H9 (cell line): ENCODE results near the gene CDCA3. TPM values are rescaled to one million over a fixed set of nuclear protein-coding genes. Genes with fewer than 3 reads are reported as not detected.

Source experiments
- DNase-seq: peaks from one replicate; pipeline ENCODE4 v3.0.0-alpha.2; 2017
- H2AFZ ChIP-seq: one replicate; pipeline ENCODE4 v1.6.1; 2013; ENCODE audit warnings: mild to moderate bottlenecking, low read length, control low read depth, moderate library complexity
- H2AK5ac ChIP-seq: 2 replicates; pipeline ENCODE4 v1.6.1; 2013; ENCODE audit warnings: low read length, control low read depth, mixed read lengths; ENCODE audit not compliant: insufficient read length
- H2BK120ac ChIP-seq: one replicate; pipeline ENCODE4 v1.6.1; 2013; ENCODE audit warnings: low read depth, mild to moderate bottlenecking, low read length, control low read depth, inconsistent platforms; ENCODE audit not compliant: poor library complexity, severe bottlenecking
- H2BK12ac ChIP-seq: 2 replicates; pipeline ENCODE4 v1.6.1; 2013; ENCODE audit warnings: low read length, control low read depth, mixed read lengths, low read depth; ENCODE audit not compliant: insufficient read length
- H2BK15ac ChIP-seq: 2 replicates; pipeline ENCODE4 v1.6.1; 2013; ENCODE audit warnings: low read depth, low read length, control low read depth
- H2BK20ac ChIP-seq: one replicate; pipeline ENCODE4 v1.6.1; 2013; ENCODE audit warnings: low read depth, mild to moderate bottlenecking, low read length, control low read depth, inconsistent platforms; ENCODE audit not compliant: poor library complexity, severe bottlenecking
- H2BK5ac ChIP-seq: 2 replicates; pipeline ENCODE4 v1.6.1; 2013; ENCODE audit warnings: low read length, control low read depth, mixed read lengths; ENCODE audit not compliant: insufficient read length
- H3K14ac ChIP-seq: 2 replicates; pipeline ENCODE4 v1.6.1; 2013; ENCODE audit warnings: low read length, control low read depth; ENCODE audit not compliant: insufficient read depth
- H3K18ac ChIP-seq: 2 replicates; pipeline ENCODE4 v1.6.1; 2013; ENCODE audit warnings: low read depth, mild to moderate bottlenecking, mixed read lengths, low read length, control low read depth; ENCODE audit not compliant: insufficient read length
- H3K23ac ChIP-seq: 2 replicates; pipeline ENCODE4 v1.6.1; 2013; ENCODE audit warnings: low read length, control low read depth, mixed read lengths, low read depth; ENCODE audit not compliant: insufficient read length
- H3K23me2 ChIP-seq: 2 replicates; pipeline ENCODE4 v1.6.1; 2013; ENCODE audit warnings: low read depth, mild to moderate bottlenecking, mixed read lengths, low read length, control low read depth; ENCODE audit not compliant: insufficient read length, poor library complexity, severe bottlenecking
- H3K27ac ChIP-seq: 2 replicates; pipeline ENCODE4 v1.5.1; 2013; ENCODE audit warnings: low read length, control low read depth, mixed read lengths, low read depth; ENCODE audit not compliant: insufficient read length
- H3K27me3 ChIP-seq: 2 replicates; pipeline ENCODE4 v1.6.1; 2013; ENCODE audit warnings: low read length, control low read depth, inconsistent platforms; ENCODE audit not compliant: insufficient read depth
- H3K4ac ChIP-seq: 2 replicates; pipeline ENCODE4 v1.6.1; 2013; ENCODE audit warnings: low read depth, mild to moderate bottlenecking, control low read depth, inconsistent platforms, low read length, moderate library complexity
- H3K4me1 ChIP-seq: 2 replicates; pipeline ENCODE4 v1.6.1; 2013; ENCODE audit warnings: low read length, control low read depth, inconsistent platforms; ENCODE audit not compliant: insufficient read depth
- H3K4me2 ChIP-seq: 2 replicates; pipeline ENCODE4 v1.6.1; 2013; ENCODE audit warnings: low read length, control low read depth, mixed read lengths; ENCODE audit not compliant: insufficient read length, insufficient read depth
- H3K56ac ChIP-seq: 2 replicates; pipeline ENCODE4 v1.6.1; 2013; ENCODE audit warnings: low read depth, mild to moderate bottlenecking, mixed read lengths, low read length, control low read depth; ENCODE audit not compliant: insufficient read length
- H3K79me1 ChIP-seq: 2 replicates; pipeline ENCODE4 v1.6.1; 2013; ENCODE audit warnings: low read depth, mild to moderate bottlenecking, moderate library complexity, low read length, control low read depth, inconsistent platforms; ENCODE audit not compliant: insufficient read depth, poor library complexity, severe bottlenecking
- H3K79me2 ChIP-seq: 2 replicates; pipeline ENCODE4 v1.6.1; 2013; ENCODE audit warnings: low read length, control low read depth, inconsistent platforms; ENCODE audit not compliant: insufficient read depth
- H3K9ac ChIP-seq: 2 replicates; pipeline ENCODE4 v1.6.1; 2013; ENCODE audit warnings: low read length, control low read depth, mixed read lengths; ENCODE audit not compliant: insufficient read length; ENCODE audit errors: extremely low read depth
- H3K9me3 ChIP-seq: one replicate; pipeline ENCODE4 v1.6.1; 2013; ENCODE audit warnings: low read depth, low read length, inconsistent platforms; ENCODE audit not compliant: control insufficient read depth
- H3T11ph ChIP-seq: one replicate; pipeline ENCODE4 v1.6.1; 2013; ENCODE audit warnings: mild to moderate bottlenecking, low read length, control low read depth, inconsistent platforms
- H4K20me1 ChIP-seq: one replicate; pipeline ENCODE4 v1.6.1; 2013; ENCODE audit not compliant: control insufficient read depth, insufficient read length, insufficient read depth
- H4K5ac ChIP-seq: 2 replicates; pipeline ENCODE4 v1.6.1; 2013; ENCODE audit warnings: low read depth, mild to moderate bottlenecking, mixed read lengths, low read length, control low read depth; ENCODE audit not compliant: insufficient read length
- H4K8ac ChIP-seq: replicated peaks from 2 replicates; pipeline ENCODE4 v1.6.1; 2013; ENCODE audit warnings: low read length, control low read depth, mixed read lengths, low read depth; ENCODE audit not compliant: insufficient read length
- H4K91ac ChIP-seq: 2 replicates; pipeline ENCODE4 v1.6.1; 2013; ENCODE audit warnings: low read depth, mild to moderate bottlenecking, moderate library complexity, mixed read lengths, low read length, control low read depth; ENCODE audit not compliant: insufficient read length
- H3K27ac Mint-ChIP-seq, 3 experiments: 2 replicates in 2 of 3; 3 replicates in 1 of 3; pipeline ENCODE4 v1.8.0; 2020 to 2021; ENCODE audit warnings: mixed read lengths in 3 of 3, mild to moderate bottlenecking in 1 of 3, moderate library complexity in 1 of 3
- H3K27me3 Mint-ChIP-seq: 2 replicates; pipeline ENCODE4 v1.8.0; 2021; ENCODE audit warnings: low read depth, mild to moderate bottlenecking, moderate library complexity, mixed read lengths
- H3K36me3 Mint-ChIP-seq, 3 experiments: 2 replicates in 2 of 3; 3 replicates in 1 of 3; pipeline ENCODE4 v1.8.0; 2020 to 2021; ENCODE audit warnings: low read depth in 3 of 3, mixed read lengths in 3 of 3; ENCODE audit not compliant: insufficient read depth in 1 of 3
- H3K4me1 Mint-ChIP-seq, 2 experiments: 2 replicates each; pipeline ENCODE4 v1.8.0; 2020; ENCODE audit warnings: mixed read lengths in 2 of 2
- H3K4me3 Mint-ChIP-seq, 2 experiments: 2 replicates in 1 of 2; 3 replicates in 1 of 2; pipeline ENCODE4 v1.8.0; 2020 to 2021; ENCODE audit warnings: mild to moderate bottlenecking in 2 of 2, mixed read lengths in 2 of 2, moderate library complexity in 1 of 2
- H3K9me3 Mint-ChIP-seq, 2 experiments: 2 replicates in 1 of 2; 3 replicates in 1 of 2; pipeline ENCODE4 v1.8.0; 2020; ENCODE audit warnings: mild to moderate bottlenecking in 2 of 2, mixed read lengths in 2 of 2, moderate library complexity in 1 of 2
- WGBS: extraction: QIAGEN DNeasy Blood & Tissue Kit; methylation state at CpG from one replicate; pipeline ENCODE4 v1.1.7; 2013; ENCODE audit warnings: missing lambda C conversion rate, low lambda C conversion rate, mixed read lengths; ENCODE audit not compliant: insufficient read length; ENCODE audit errors: extremely low coverage; 5-methylcytosine and 5-hydroxymethylcytosine counted together
- total RNA-seq: library from RNA; stranded (reverse); gene quantifications from 2 replicates; pipeline ENCODE4 v1.2.1, GENCODE V29; 2021
- TF ChIP-seq, protein P1 (sequence below): fragments of 200-600 bp; sonication (generic); conservative IDR thresholded peaks from 3 replicates; pipeline ENCODE4 v1.8.0; 2021; ENCODE audit warnings: antibody characterized with exemption, mild to moderate bottlenecking

CDCA3 gene
- total RNA-seq, 1 experiment from 2014 or later, result 45.1 TPM

- Histone ChIP-seq H3K79me1 (no peaks in the 10 kb centered on the region), H3K27ac (no peak overlapping the region), H3K4ac (no peak overlapping the region), H2BK20ac (no peak overlapping the region), H3K4me1 (peaks cover 3% of the 10 kb centered on the region; the same call in 1 of the 2 replicates), H3K27me3 (no peaks in the 10 kb centered on the region), H3K18ac (peak overlapping the region; percentile 74), H2BK12ac (no peak overlapping the region), H2BK5ac (no peak overlapping the region), H4K20me1 (peaks cover 5% of the 10 kb centered on the region), H3T11ph (no peak overlapping the region), H3K14ac (peak overlapping the region; percentile 82), H3K9ac (peak overlapping the region; percentile 72), H4K8ac (no peak overlapping the region), H2AFZ (no peak overlapping the region), H2BK120ac (no peak overlapping the region), H2BK15ac (no peak overlapping the region), H3K23ac (no peak overlapping the region), H3K4me2 (peak overlapping the region; percentile 80), H4K5ac (no peak overlapping the region), H3K23me2 (peaks cover 14% of the 10 kb centered on the region), H4K91ac (no peak overlapping the region), H3K9me3 (no peaks in the 10 kb centered on the region), H2AK5ac (no peak overlapping the region), H3K56ac (no peak overlapping the region), H3K79me2 (peaks cover 2% of the 10 kb centered on the region; the same call in 1 of the 2 replicates)
- peak overlapping the region; percentile 83 to 97 (median 97) for H3K27ac Mint-ChIP-seq
- peaks cover 32 to 44% (median 44%) of the 10 kb centered on the region in 3 experiments for H3K36me3 Mint-ChIP-seq
- WGBS, result no CpG with 5 or more reads among the region's 71 CpGs
- TF ChIP-seq, protein P1, sequence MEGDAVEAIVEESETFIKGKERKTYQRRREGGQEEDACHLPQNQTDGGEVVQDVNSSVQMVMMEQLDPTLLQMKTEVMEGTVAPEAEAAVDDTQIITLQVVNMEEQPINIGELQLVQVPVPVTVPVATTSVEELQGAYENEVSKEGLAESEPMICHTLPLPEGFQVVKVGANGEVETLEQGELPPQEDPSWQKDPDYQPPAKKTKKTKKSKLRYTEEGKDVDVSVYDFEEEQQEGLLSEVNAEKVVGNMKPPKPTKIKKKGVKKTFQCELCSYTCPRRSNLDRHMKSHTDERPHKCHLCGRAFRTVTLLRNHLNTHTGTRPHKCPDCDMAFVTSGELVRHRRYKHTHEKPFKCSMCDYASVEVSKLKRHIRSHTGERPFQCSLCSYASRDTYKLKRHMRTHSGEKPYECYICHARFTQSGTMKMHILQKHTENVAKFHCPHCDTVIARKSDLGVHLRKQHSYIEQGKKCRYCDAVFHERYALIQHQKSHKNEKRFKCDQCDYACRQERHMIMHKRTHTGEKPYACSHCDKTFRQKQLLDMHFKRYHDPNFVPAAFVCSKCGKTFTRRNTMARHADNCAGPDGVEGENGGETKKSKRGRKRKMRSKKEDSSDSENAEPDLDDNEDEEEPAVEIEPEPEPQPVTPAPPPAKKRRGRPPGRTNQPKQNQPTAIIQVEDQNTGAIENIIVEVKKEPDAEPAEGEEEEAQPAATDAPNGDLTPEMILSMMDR, result no peak
- H3K4me3 Mint-ChIP-seq, result peak overlapping the region; percentile 97 to 99
- H3K27me3 Mint-ChIP-seq, result peaks cover 16% of the 10 kb centered on the region
- no peaks in the 10 kb centered on the region for H3K9me3 Mint-ChIP-seq
- peak; percentile 80 for DNase-seq
- H3K4me1 Mint-ChIP-seq, result peaks cover 29 to 43% of the 10 kb centered on the region in 2 experiments
Observed at GRCh38 chr12:6828781-6829535, 22.1 kb downstream of the CDCA3 start.
